H1 (cell line): ENCODE measurements around the gene PHF13. TPM values are rescaled to one million over a fixed set of nuclear protein-coding genes. Genes with fewer than 3 reads are reported as not detected.

ENCODE experiments used
- CTCF ChIA-PET: fragments of 300-600 bp; sonication (Branson Sonifier 250); formaldehyde crosslinking; loops from one replicate; lab custom pipeline; 2021; ENCODE audit not compliant: partially characterized antibody; lab: Charles Lee
- POLR2A ChIA-PET: fragments of 300-600 bp; sonication (Branson Sonifier 250); formaldehyde crosslinking; loops from one replicate; lab custom pipeline; 2021; ENCODE audit warnings: inconsistent platforms; ENCODE audit not compliant: partially characterized antibody; lab: Charles Lee
- DNase-seq, 2 experiments: peaks; one replicate each; pipeline versions ENCODE4 v3.0.0 to v3.0.0-alpha.2; 2010 to 2022; ENCODE audit warnings: low spot score in 2 of 2, low read depth in 1 of 2, mixed read lengths in 1 of 2
- FAIRE-seq: peaks from 2 replicates; lab custom pipeline; 2011; peaks lifted over from hg19 to GRCh38; lab: Jason Lieb, UNC
- H2AFZ ChIP-seq: 2 replicates; pipeline ENCODE4 v1.8.1; 2012; ENCODE audit warnings: low read length, inconsistent platforms
- H2AK5ac ChIP-seq: 2 replicates; pipeline ENCODE4 v1.6.1; 2013; ENCODE audit warnings: low read depth, low read length
- H2BK120ac ChIP-seq: replicated peaks from 2 replicates; pipeline ENCODE3; 2013; ENCODE audit warnings: low read depth, low read length, inconsistent platforms
- H2BK12ac ChIP-seq: 2 replicates; pipeline ENCODE4 v1.6.1; 2013; ENCODE audit warnings: low read depth, low read length
- H2BK15ac ChIP-seq: 2 replicates; pipeline ENCODE4 v1.6.1; 2013; ENCODE audit warnings: low read length
- H2BK20ac ChIP-seq: 2 replicates; pipeline ENCODE4 v1.6.1; 2013; ENCODE audit warnings: low read length
- H2BK5ac ChIP-seq: 2 replicates; pipeline ENCODE4 v1.6.1; 2013; ENCODE audit warnings: low read depth, low read length
- H3K14ac ChIP-seq: 2 replicates; pipeline ENCODE4 v1.6.1; 2013; ENCODE audit warnings: inconsistent platforms; ENCODE audit not compliant: insufficient read length
- H3K18ac ChIP-seq: 2 replicates; pipeline ENCODE4 v1.6.1; 2013; ENCODE audit warnings: low read length; ENCODE audit errors: extremely low read depth
- H3K23ac ChIP-seq: 2 replicates; pipeline ENCODE4 v1.6.1; 2013; ENCODE audit warnings: inconsistent platforms; ENCODE audit not compliant: insufficient read length
- H3K23me2 ChIP-seq: 2 replicates; pipeline ENCODE4 v1.6.1; 2013; ENCODE audit warnings: low read depth, low read length
- H3K27ac ChIP-seq: 2 replicates; pipeline ENCODE4 v1.6.1; 2011; ENCODE audit warnings: low read depth, low read length, inconsistent platforms
- H3K27me3 ChIP-seq, 4 experiments: replicated peaks in 1 of 4; 1 replicate in 1 of 4; 2 replicates in 3 of 4; pipeline versions ENCODE4 v1.6.1 to v1.8.1; 2011 to 2013; ENCODE audit warnings: low read length in 3 of 4, mild to moderate bottlenecking in 3 of 4, inconsistent platforms in 2 of 4, mixed read lengths in 2 of 4, moderate library complexity in 1 of 4; ENCODE audit not compliant: control insufficient read depth in 3 of 4, insufficient read depth in 3 of 4; ENCODE audit errors: extremely low read depth in 1 of 4
- H3K36me3 ChIP-seq, 4 experiments: 2 replicates each; pipeline versions ENCODE4 v1.6.1 to v1.8.1; 2011 to 2013; ENCODE audit warnings: mild to moderate bottlenecking in 4 of 4, low read length in 3 of 4, moderate library complexity in 2 of 4, control low read depth in 1 of 4, inconsistent platforms in 1 of 4; ENCODE audit not compliant: insufficient read depth in 4 of 4, control insufficient read depth in 2 of 4
- H3K4ac ChIP-seq: replicated peaks from 2 replicates; pipeline ENCODE3; 2013; ENCODE audit warnings: low read length, low read depth, mixed read lengths, inconsistent platforms; ENCODE audit not compliant: insufficient read length
- H3K4me1 ChIP-seq, 4 experiments: replicated peaks in 1 of 4; 1 replicate in 1 of 4; 2 replicates in 3 of 4; pipeline versions ENCODE4 v1.6.1 to v1.8.1; 2011 to 2013; ENCODE audit warnings: low read length in 3 of 4, inconsistent platforms in 2 of 4, mixed read lengths in 1 of 4; ENCODE audit not compliant: insufficient read depth in 4 of 4, control insufficient read depth in 3 of 4
- H3K4me2 ChIP-seq, 2 experiments: 2 replicates each; pipeline versions ENCODE4 v1.6.1 to v1.8.1; 2011 to 2013; ENCODE audit warnings: low read depth in 2 of 2, low read length in 2 of 2, control low read depth in 1 of 2, inconsistent platforms in 1 of 2, mild to moderate bottlenecking in 1 of 2; ENCODE audit not compliant: insufficient read depth in 1 of 2
- H3K4me3 ChIP-seq, 4 experiments: fragments of 200-600, 300-600 bp in 1 of 4; sonication (generic), shearing (Covaris generic), sonication (Bioruptor Twin) in 1 of 4; 2 replicates each; pipeline versions ENCODE4 v1.5.1 to v1.8.1; 2011 to 2016; ENCODE audit warnings: low read length in 4 of 4, low read depth in 3 of 4, control low read depth in 2 of 4, inconsistent platforms in 2 of 4, mild to moderate bottlenecking in 2 of 4, mixed read lengths in 1 of 4, moderate library complexity in 1 of 4; ENCODE audit not compliant: insufficient read depth in 2 of 4; ENCODE audit errors: extremely low read depth in 1 of 4
- H3K56ac ChIP-seq: replicated peaks from 2 replicates; pipeline ENCODE3; 2013; ENCODE audit warnings: low read depth, mild to moderate bottlenecking, mixed read lengths, low read length, inconsistent platforms; ENCODE audit not compliant: insufficient read length
- H3K79me1 ChIP-seq: 2 replicates; pipeline ENCODE4 v1.6.1; 2013; ENCODE audit warnings: low read depth, low read length, control low read depth
- H3K79me2 ChIP-seq, 2 experiments: 2 replicates each; pipeline versions ENCODE4 v1.6.1 to v1.8.1; 2012 to 2013; ENCODE audit warnings: low read length in 2 of 2, mild to moderate bottlenecking in 2 of 2, inconsistent platforms in 1 of 2; ENCODE audit not compliant: insufficient read depth in 2 of 2, control insufficient read depth in 1 of 2
- H3K9ac ChIP-seq, 4 experiments: replicated peaks in 1 of 4; 1 replicate in 1 of 4; 2 replicates in 3 of 4; pipeline versions ENCODE4 v1.6.1 to v1.8.1; 2011 to 2013; ENCODE audit warnings: low read depth in 3 of 4, low read length in 3 of 4, control low read depth in 2 of 4, mild to moderate bottlenecking in 2 of 4, moderate library complexity in 2 of 4, inconsistent platforms in 1 of 4; ENCODE audit errors: extremely low read depth in 1 of 4
- H3K9me3 ChIP-seq, 2 experiments: 2 replicates each; pipeline versions ENCODE4 v1.6.1 to v1.8.1; 2012 to 2013; ENCODE audit warnings: mild to moderate bottlenecking in 2 of 2, moderate library complexity in 2 of 2, control low read depth in 1 of 2, inconsistent platforms in 1 of 2, low read depth in 1 of 2, low read length in 1 of 2, mixed read lengths in 1 of 2; ENCODE audit not compliant: insufficient read depth in 2 of 2
- H4K20me1 ChIP-seq, 2 experiments: replicated peaks in 1 of 2; 2 replicates each; pipeline versions ENCODE3 to v1.8.1; 2011 to 2013; ENCODE audit warnings: inconsistent platforms in 2 of 2, low read length in 2 of 2, mild to moderate bottlenecking in 1 of 2; ENCODE audit not compliant: insufficient read depth in 2 of 2, control insufficient read depth in 1 of 2
- H4K5ac ChIP-seq: 2 replicates; pipeline ENCODE4 v1.6.1; 2013; ENCODE audit warnings: low read length, low read depth, mixed read lengths, inconsistent platforms; ENCODE audit not compliant: insufficient read length
- H4K8ac ChIP-seq: 2 replicates; pipeline ENCODE4 v1.8.0; 2013; ENCODE audit warnings: mild to moderate bottlenecking, moderate library complexity, low read length, inconsistent platforms; ENCODE audit not compliant: insufficient read depth; ENCODE audit errors: extremely low read depth
- H4K91ac ChIP-seq: replicated peaks from 2 replicates; pipeline ENCODE3; 2013; ENCODE audit warnings: low read length, mixed read lengths, inconsistent platforms; ENCODE audit not compliant: insufficient read length
- KDM4A ChIP-seq: IDR thresholded peaks from one replicate; pipeline ENCODE4 v1.7.1; 2012; ENCODE audit warnings: low read depth, mild to moderate bottlenecking, moderate library complexity, low read length, inconsistent platforms; ENCODE audit not compliant: severe bottlenecking
- PHF8 ChIP-seq: fragments of 200-600 bp; sonication (generic); conservative IDR thresholded peaks from 2 replicates; pipeline ENCODE4 v1.7.1; 2012; ENCODE audit warnings: low read depth, mild to moderate bottlenecking, inconsistent platforms, low read length, moderate library complexity
- RAD21 ChIP-seq, 2 experiments: IDR thresholded peaks in 1 of 2; conservative IDR thresholded peaks in 1 of 2; 2 replicates each; pipeline ENCODE4 v1.6.1; 2011; ENCODE audit warnings: low read depth in 2 of 2, low read length in 2 of 2, improper control_type of control experiment in 1 of 2, inconsistent platforms in 1 of 2, mild to moderate bottlenecking in 1 of 2, moderate library complexity in 1 of 2
- WGBS, 2 experiments: shearing (Covaris generic) in 1 of 2; methylation state at CpG; one replicate each; pipeline versions ENCODE4 v1.1.6 to v1.1.7; 2013 to 2015; ENCODE audit warnings: low lambda C conversion rate in 2 of 2, mixed read lengths in 2 of 2, inconsistent platforms in 1 of 2, low coverage in 1 of 2, missing lambda C conversion rate in 1 of 2; ENCODE audit not compliant: insufficient replicate concordance in 2 of 2, insufficient coverage in 1 of 2, insufficient read length in 1 of 2; ENCODE audit errors: extremely low coverage in 1 of 2, missing lambda C conversion rate in 1 of 2; 5-methylcytosine and 5-hydroxymethylcytosine counted together
- polyA plus RNA-seq, 7 experiments: library from polyadenylated mRNA; depleted of rRNA in 3 of 7; stranded (reverse) in 5 of 7; unstranded in 2 of 7; fragments of >200 nt in 5 of 7; fragments of 200-250 nt in 2 of 7; gene quantifications; 1 replicate in 5 of 7; 2 replicates in 1 of 7; 4 replicates in 1 of 7; pipeline versions ENCODE4 v1.2.1 to v1.2.3, GENCODE V29; 2011 to 2013; ENCODE audit warnings: missing spikeins in 2 of 7, mixed read lengths in 2 of 7
- total RNA-seq: library from RNA; stranded (reverse); fragmentation: NEBNext Ultra II Directional; extraction: Animal tissue kit (Norgen Biotek cat#: 25700); gene quantifications from 2 replicates; pipeline ENCODE4 v1.2.1, GENCODE V29; 2021

PHF13 gene
- total and polyA plus RNA-seq, 2 of the 8 experiments (the other 6 are each of a cell fraction or from before 2014, with no cell fraction given) = 11.7 to 39.6 TPM

GRCh38 chr1:6614929-6615785 is 1.6 kb downstream of the PHF13 start:
- POLR2A ChIA-PET = interaction anchor here (0.8 to 14.3 kb wide), 9 partner anchors 8 to 86 kb away, joined by 3 to 175 read pairs (median 4); partner anchors contain the start of genes DNAJC11, KLHL21 and THAP3
- H2BK20ac ChIP-seq = no peak overlapping the region
- no peak overlapping the region for H2AFZ ChIP-seq
- no peaks in the 10 kb centered on the region for H3K4me1 ChIP-seq
- peak overlapping the region; percentile 21 for H4K5ac ChIP-seq
- peaks cover 6 to 30% (median 10%) of the 10 kb centered on the region in 4 experiments for H3K36me3 ChIP-seq
- H4K8ac ChIP-seq = no peak overlapping the region
- H3K79me1 ChIP-seq = peaks cover 8% of the 10 kb centered on the region
- H2BK120ac ChIP-seq = no peak overlapping the region
- H3K79me2 ChIP-seq = peaks cover 12 to 49% of the 10 kb centered on the region in 2 experiments
- no peaks in the 10 kb centered on the region for H3K9me3 ChIP-seq
- FAIRE-seq (no peak), DNase-seq (no peak)
- H3K23ac ChIP-seq = no peak overlapping the region
- CTCF ChIA-PET = interaction anchor here (1.1 to 2.6 kb wide), 7 partner anchors 10 to 140 kb away, joined by 3 to 8 read pairs (median 6); partner anchors contain the start of genes KLHL21, NOL9, TAS1R1 and THAP3
- no peaks in the 10 kb centered on the region for H3K27me3 ChIP-seq
- peak overlapping the region; percentile 79 to 80 for H3K4me2 ChIP-seq
- H2BK15ac ChIP-seq = no peak overlapping the region
- H2AK5ac ChIP-seq = no peak overlapping the region
- H3K14ac ChIP-seq = no peak overlapping the region
- no peak overlapping the region for H3K4ac ChIP-seq
- H3K27ac ChIP-seq = no peak overlapping the region
- H3K9ac ChIP-seq = peak overlapping the region; percentile 20 to 80 (median 42); a peak in 6 of 7 replicates
- peak overlapping the region; percentile 64 to 100 (median 82) for H3K4me3 ChIP-seq
- H3K23me2 ChIP-seq = peaks cover 8% of the 10 kb centered on the region; the same call in 1 of the 2 replicates
- H4K91ac ChIP-seq = no peak overlapping the region
- no peak overlapping the region for H3K56ac ChIP-seq
- H2BK12ac ChIP-seq = no peak overlapping the region
- H3K18ac ChIP-seq = no peak overlapping the region; the same call in 1 of the 2 replicates
- 5% methylated on average over 31 of the region's 82 CpGs; no CpG with 5 or more reads in 1 of the 2 experiments for WGBS, 2 experiments
- H2BK5ac ChIP-seq = no peak overlapping the region; the same call in 1 of the 2 replicates
- peak; percentile 23 for TF ChIP-seq KDM4A
- no peak for TF ChIP-seq RAD21 (IDR thresholded peaks at IDR 0.05 in 1 of 2, conservative IDR thresholded peaks at IDR 0.05 in 1 of 2; ENCODE audit: low read depth in 2 of 2, low read length in 2 of 2)
- TF ChIP-seq PHF8 = 0 out of 2 replicates have a peak, but pooled peaks have one; percentile 31
- H4K20me1 ChIP-seq = peaks cover 11 to 18% of the 10 kb centered on the region in 2 experiments
